Renal cortical epithelial cell (primary cell): Measurements from ENCODE around the gene GET3. TPM values are rescaled to one million over a fixed set of nuclear protein-coding genes. Genes with fewer than 3 reads are reported as not detected.

Experiments
- DNase-seq: peaks from one replicate; pipeline ENCODE4 v3.0.0-alpha.2; 2011; ENCODE audit warnings: low read depth
- total RNA-seq: library from RNA; depleted of rRNA; stranded (reverse); fragments of >200 nt; gene quantifications from 2 replicates; pipeline ENCODE4 v1.2.3, GENCODE V29; 2014

Gene GET3
- total RNA-seq, 1 donor from 2014 or later = 74.4 TPM

GRCh38 chr19:12752056-12752781 is 14.9 kb downstream of the GET3 start:
- DNase-seq = no peak

- DNase-seq = no peak
Measured at GRCh38 chr19:12754465-12755196, 17.3 kb downstream of the GET3 start.

DNA sequence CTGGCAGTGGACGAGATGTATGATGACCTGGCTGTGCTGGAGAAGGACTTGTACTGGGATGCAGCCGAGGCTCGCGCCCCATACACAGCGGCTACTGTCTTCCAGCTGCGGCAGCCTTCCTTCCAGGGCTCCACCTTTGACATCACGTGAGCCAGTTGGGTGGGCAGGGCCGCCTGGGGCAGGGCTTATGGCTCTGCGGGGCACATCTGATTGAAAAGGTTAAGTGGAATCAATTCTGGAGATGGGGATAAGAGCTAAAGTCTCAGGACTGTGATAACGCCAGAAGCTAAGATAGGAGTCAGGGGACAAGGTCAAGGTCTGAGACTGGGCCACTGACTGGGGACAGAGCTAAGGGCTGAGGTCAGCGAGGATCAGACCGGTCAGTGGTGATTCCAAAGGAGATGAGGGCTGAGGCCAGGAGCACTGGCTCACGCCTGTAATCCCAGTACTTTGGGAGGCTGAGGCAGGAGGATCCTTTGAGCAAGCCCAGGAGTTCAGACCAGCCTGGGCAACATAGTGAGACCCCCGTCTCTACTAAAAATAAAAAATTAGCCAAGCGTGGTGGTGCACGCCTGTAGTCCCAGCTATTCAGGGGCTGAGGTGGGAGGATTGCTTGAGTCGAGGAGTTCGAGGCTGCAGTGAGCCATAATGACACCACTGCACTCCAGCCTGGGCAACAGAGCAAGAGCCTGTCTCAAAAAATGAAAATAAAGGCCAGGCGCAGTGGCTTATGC is 19.0 kb downstream of the GET3 start:
- no peak for DNase-seq

DNA sequence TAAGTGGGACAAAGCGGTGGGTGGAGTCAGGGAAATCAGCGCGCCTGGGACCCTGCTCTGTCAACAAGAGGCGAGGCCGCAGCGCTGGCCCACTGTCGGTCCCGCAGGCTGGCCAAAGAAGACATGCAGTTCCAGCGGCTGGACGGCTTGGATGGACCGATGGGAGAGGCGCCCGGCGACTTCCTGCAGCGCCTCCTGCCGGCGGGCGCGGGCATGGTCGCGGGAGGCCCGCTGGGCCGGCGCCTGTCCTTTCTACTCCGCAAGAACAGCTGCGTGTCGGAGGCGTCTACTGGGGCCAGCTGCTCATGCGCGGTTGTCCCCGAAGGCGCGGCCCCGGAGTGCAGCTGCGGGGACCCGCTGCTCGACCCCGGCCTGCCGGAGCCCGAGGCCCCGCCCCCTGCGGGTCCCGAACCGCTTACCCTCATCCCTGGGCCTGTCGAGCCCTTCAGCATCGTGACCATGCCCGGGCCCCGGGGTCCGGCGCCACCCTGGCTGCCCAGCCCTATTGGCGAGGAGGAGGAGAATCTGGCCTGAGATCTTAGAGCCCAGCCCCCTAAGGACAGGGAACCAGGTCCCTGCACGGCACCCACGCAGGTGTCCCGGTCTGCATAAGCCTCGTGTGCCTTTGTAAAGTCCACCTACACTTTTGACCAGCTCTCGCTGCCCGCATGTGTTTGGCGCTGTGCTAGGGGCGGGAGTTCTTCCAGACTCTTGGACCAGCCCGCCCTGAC is 20.4 kb downstream of the GET3 start:
- no peak for DNase-seq

GRCh38 chr19:12759686-12760085 is 22.4 kb downstream of the GET3 start:
- no peak for DNase-seq

- DNase-seq = no peak
Measured at GRCh38 chr19:12763100-12763499, 25.8 kb downstream of the GET3 start.

DNA sequence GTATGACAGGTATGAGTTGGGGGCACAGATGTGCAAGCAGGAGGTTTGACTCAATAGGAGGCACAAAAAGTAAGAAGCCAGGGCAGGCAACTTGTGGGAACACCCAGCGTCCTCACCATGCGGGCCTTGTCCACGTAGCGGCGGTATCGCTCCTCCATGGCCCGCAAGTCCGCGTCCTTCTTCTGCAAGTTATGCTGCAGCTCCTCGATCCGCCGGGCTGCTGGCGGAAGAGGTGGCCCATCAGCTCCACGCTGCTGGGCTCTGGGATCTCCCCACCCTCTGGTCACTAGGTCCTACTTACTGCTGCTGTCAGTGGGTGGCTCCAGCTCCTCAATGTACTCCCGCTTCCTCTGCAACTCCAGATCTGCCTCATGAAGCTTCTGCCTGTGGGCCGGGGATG is 27.4 kb downstream of the GET3 start:
- no peak for DNase-seq

DNA sequence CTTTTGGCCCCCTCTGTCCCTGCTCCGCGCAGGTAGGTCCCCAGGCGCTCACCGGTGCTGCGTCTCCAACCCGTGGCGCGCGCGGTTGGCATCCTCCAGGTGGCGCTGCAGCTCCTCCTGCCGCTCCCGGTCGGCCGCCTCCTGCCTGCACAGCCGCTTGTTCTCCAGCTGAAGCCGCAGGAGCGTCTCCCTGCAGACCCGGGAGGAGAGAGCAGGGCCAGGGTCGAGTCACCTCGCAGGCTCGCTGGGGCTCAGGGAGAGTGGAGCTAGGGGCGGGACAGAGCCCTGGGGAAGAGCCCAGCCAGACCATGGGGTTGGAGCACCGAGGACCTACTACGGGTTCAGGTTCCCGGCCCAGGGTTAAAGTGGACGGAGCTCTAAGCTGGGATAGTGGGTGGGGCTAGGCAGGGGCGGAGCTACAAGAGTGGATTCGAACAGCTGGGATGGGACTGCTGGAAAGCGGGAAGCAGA is 28.8 kb downstream of the GET3 start:
- DNase-seq = no peak

GRCh38 chr19:12767150-12767549 is 29.9 kb downstream of the GET3 start:
- no peak for DNase-seq

- no peak for DNase-seq
Measured at GRCh38 chr19:12767666-12768065, 30.4 kb downstream of the GET3 start.

DNA sequence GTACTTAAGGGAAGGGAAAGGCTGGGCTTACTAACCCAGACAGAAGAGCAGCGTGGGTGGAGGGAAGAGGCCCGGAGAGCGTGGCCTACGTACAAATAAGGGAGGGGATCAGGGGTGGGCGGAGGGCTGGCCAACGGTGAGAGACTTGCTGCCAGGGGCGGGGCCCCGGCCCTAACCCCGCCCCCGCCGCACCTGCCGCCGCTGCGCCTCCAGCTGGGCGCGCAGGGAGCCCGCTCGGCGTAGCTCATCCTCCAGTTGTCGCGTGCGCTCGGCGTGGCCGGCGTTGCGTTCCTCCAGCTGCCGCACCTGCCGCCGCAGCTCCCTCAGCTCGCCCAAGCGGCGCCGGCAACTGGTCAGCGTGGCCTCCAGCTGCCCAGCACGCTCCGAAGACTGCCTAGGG is 32.4 kb downstream of the GET3 start:
- DNase-seq = no peak

- DNase-seq = no peak
Measured at GRCh38 chr19:12770922-12771321, 33.6 kb downstream of the GET3 start.

DNA sequence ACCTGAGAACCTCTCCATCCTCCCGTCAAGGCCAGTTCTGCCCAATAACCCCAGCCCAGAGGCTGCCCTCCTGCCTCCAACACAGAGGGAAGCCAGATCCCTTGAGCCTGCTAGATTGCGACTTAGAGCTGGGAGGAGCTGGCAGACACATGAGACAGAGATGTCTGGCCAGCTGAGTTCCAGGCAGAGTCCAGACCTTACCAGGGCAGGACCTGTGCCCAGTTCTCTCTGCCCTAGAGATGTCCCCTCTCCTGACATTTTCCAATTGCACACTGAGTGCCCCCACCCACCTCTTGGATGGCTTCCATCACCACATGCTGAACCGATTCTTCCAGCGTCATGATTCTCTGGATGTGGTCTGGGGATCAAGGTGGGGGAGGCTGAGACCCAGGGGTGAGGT is 35.0 kb downstream of the GET3 start:
- no peak for DNase-seq

DNA sequence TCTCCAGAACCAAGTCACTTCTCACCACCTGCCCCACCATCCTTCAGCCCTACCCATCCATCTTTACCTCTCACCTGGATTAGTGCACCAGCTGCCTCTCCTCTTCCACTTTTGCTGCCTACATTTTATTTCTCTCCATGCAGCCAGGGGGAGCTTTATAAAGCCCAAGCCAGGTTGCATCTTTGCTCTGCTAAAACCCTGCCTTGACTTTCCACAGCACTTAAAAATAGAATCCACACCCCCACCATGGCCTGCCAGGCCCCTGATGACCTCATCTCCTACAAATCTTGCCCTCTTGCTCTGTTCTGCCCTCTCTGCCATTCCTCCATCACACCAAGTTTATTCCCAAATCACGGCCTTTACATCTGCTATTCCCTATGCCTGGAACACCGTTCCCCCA is 36.3 kb downstream of the GET3 start:
- no peak for DNase-seq

DNA sequence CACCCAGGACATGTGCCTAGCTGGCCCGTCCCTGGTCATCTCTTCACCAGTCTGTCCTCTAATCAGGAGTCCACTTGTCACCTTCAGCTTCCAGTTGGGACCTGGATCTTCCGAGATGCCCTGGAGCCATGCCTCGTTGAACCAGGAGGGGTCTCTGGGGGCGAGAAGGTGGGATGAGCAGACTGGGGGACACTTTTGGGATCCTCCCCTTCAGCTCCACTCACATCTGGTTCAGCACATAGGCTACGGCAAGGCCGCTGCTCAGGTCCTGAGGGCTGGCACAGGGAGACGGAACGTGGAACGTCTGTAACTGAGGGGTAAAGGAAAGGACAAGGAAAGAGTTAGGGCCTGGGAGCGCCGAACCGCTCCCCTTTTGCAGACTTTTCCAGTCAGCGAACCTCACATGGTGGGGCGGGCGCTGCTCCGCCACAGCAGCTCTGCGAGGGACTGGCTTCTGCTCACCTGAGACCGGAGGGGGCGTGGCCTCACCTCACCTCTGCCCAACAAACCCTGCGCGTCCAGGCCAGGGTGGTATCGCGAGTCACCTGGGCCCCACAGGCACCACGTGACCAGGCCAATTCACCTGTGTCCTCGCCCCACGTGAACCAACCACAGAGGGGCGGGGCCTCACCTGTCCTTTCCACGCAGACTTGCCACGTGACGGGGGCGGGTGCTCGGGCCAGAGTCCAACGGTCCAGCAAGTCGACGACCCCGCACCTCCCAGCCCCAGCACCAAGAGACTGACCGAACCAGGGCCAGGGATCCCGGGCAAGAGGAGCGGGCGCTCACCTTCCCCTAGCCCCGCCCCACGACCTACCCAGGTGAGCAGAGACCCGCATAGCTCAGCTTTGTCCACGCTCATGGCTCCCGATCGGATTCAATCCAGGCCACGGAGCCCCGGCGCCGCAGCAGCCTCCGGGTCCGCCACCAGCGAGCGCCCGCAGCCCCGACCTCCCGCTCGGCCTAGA is 37.6 kb downstream of the GET3 start, which contains the start of gene HOOK2:
Gene HOOK2 (minus strand): TSS at position 965 of the 968 bp plus-strand sequence. CDS start 103 bp downstream, at position 862.
- DNase-seq = no peak

- no peak for DNase-seq
Measured at GRCh38 chr19:12777217-12778016, 40.1 kb downstream of the GET3 start.

- DNase-seq = peak; percentile 58
Measured at GRCh38 chr19:12778017-12778904, 41.0 kb downstream of the GET3 start.

GRCh38 chr19:12778905-12779161 is 41.5 kb downstream of the GET3 start:
- DNase-seq = no peak
